Measurements from ENCODE around the gene DHRSX.
A peak's percentile ranks its signal among the peaks of the same experiment; 100 is the strongest.

Gene DHRSX

GRCh38 chrX:2193273-2193592 is 307.5 kb downstream of the DHRSX start:
- no peak for TF ChIP-seq Cebpa-rat (IDR thresholded peaks at IDR 0.05)
- Histone ChIP-seq H3K9me3 (replicated peaks in 1 of 11) (peaks cover 20 to 53% (median 36%) of the 10 kb centered on the region in 11 experiments), H4K20me1 (no peaks in the 10 kb centered on the region), H3K4me3 (no peak overlapping the region), H3K27me3 (no peaks in the 10 kb centered on the region), H3K36me3 (peaks cover 0 to under 1% (median 0%) of the 10 kb centered on the region in 11 experiments; a peak in 5 of 22 replicates), H3K9ac (no peak overlapping the region), H3K4me1 (peaks cover 0 to 25% (median 11%) of the 10 kb centered on the region in 10 experiments; a peak in 14 of 20 replicates), H3K27ac (no peak overlapping the region), H3K4me2 (peak overlapping the region in 8 of 11 experiments; percentile 47 to 78 (median 64); a peak in 14 of 22 replicates)

GRCh38 chrX:2192584-2193272 is 308.0 kb downstream of the DHRSX start:
- H3K4me2 ChIP-seq, result peak overlapping the region in 8 of 11 experiments; percentile 47 to 78 (median 64); a peak in 14 of 22 replicates
- peaks cover 0 to 6% (median 0%) of the 10 kb centered on the region in 11 experiments; a peak in 6 of 22 replicates for H3K36me3 ChIP-seq
- no peak for TF ChIP-seq Cebpa-rat (IDR thresholded peaks at IDR 0.05)
- no peak overlapping the region for H3K27ac ChIP-seq
- H3K4me3 ChIP-seq, result no peak overlapping the region
- H3K9ac ChIP-seq, result no peak overlapping the region
- peaks cover 0 to 25% (median 11%) of the 10 kb centered on the region in 10 experiments; a peak in 14 of 20 replicates for H3K4me1 ChIP-seq
- H3K9me3 ChIP-seq (replicated peaks in 1 of 11), result peaks cover 25 to 54% (median 42%) of the 10 kb centered on the region in 11 experiments
- no peaks in the 10 kb centered on the region for H3K27me3 ChIP-seq
- H4K20me1 ChIP-seq, result no peaks in the 10 kb centered on the region

GRCh38 chrX:2188840-2189239 is 311.9 kb downstream of the DHRSX start:
- TF ChIP-seq Cebpa-rat (IDR thresholded peaks at IDR 0.05), result no peak
- Histone ChIP-seq H3K4me1 (peaks cover 0 to 15% (median 10%) of the 10 kb centered on the region in 10 experiments; a peak in 14 of 20 replicates), H3K4me2 (no peak overlapping the region), H3K27ac (no peak overlapping the region), H3K36me3 (peaks cover 0 to 19% (median 12%) of the 10 kb centered on the region in 11 experiments; a peak in 12 of 22 replicates), H3K9me3 (replicated peaks in 1 of 11) (peaks cover 48 to 71% (median 60%) of the 10 kb centered on the region in 11 experiments), H4K20me1 (no peaks in the 10 kb centered on the region), H3K9ac (no peak overlapping the region), H3K4me3 (no peak overlapping the region), H3K27me3 (no peaks in the 10 kb centered on the region)

- no peaks in the 10 kb centered on the region for H4K20me1 ChIP-seq
- no peak overlapping the region for H3K4me2 ChIP-seq
- peaks cover 0 to 13% (median 9%) of the 10 kb centered on the region in 10 experiments; a peak in 14 of 20 replicates for H3K4me1 ChIP-seq
- no peak overlapping the region for H3K4me3 ChIP-seq
- H3K27me3 ChIP-seq, result no peaks in the 10 kb centered on the region
- H3K9me3 ChIP-seq (replicated peaks in 1 of 11), result peaks cover 48 to 71% (median 60%) of the 10 kb centered on the region in 11 experiments
- H3K27ac ChIP-seq, result no peak overlapping the region
- no peak for TF ChIP-seq Cebpa-rat (IDR thresholded peaks at IDR 0.05)
- H3K9ac ChIP-seq, result no peak overlapping the region
- H3K36me3 ChIP-seq, result peaks cover 0 to 19% (median 12%) of the 10 kb centered on the region in 11 experiments; a peak in 12 of 22 replicates
These were observed 312.4 kb downstream of the DHRSX start for GRCh38 chrX:2188330-2188792.

GRCh38 chrX:2187352-2188115 is 313.2 kb downstream of the DHRSX start:
- Histone ChIP-seq H3K9me3 (replicated peaks in 1 of 11) (peaks cover 48 to 71% (median 60%) of the 10 kb centered on the region in 11 experiments), H3K27ac (no peak overlapping the region), H3K4me1 (peaks cover 0 to 4% (median under 1%) of the 10 kb centered on the region in 10 experiments; a peak in 11 of 20 replicates), H3K4me2 (no peak overlapping the region), H3K4me3 (no peak overlapping the region; a peak in 1 of 20 replicates), H3K36me3 (peaks cover 0 to 19% (median 12%) of the 10 kb centered on the region in 11 experiments; a peak in 12 of 22 replicates), H3K9ac (no peak overlapping the region), H4K20me1 (no peaks in the 10 kb centered on the region), H3K27me3 (no peaks in the 10 kb centered on the region)
- TF ChIP-seq Cebpa-rat (IDR thresholded peaks at IDR 0.05), result no peak

GRCh38 chrX:2185341-2186082 is 315.3 kb downstream of the DHRSX start:
- Histone ChIP-seq H3K27ac (no peak overlapping the region), H3K9me3 (replicated peaks in 1 of 11) (peaks cover 45 to 59% (median 51%) of the 10 kb centered on the region in 11 experiments), H3K9ac (no peak overlapping the region), H3K4me3 (no peak overlapping the region), H3K36me3 (peaks cover 0 to 19% (median 12%) of the 10 kb centered on the region in 11 experiments; a peak in 12 of 22 replicates), H3K27me3 (no peaks in the 10 kb centered on the region), H4K20me1 (no peaks in the 10 kb centered on the region), H3K4me1 (no peaks in the 10 kb centered on the region), H3K4me2 (no peak overlapping the region)
- TF ChIP-seq Cebpa-rat (IDR thresholded peaks at IDR 0.05), result no peak

GRCh38 chrX:2184089-2184488 is 316.7 kb downstream of the DHRSX start:
- Histone ChIP-seq H3K27me3 (no peaks in the 10 kb centered on the region), H3K4me1 (peaks cover 5 to 8% (median 6%) of the 10 kb centered on the region in 10 experiments; a peak in 15 of 20 replicates), H3K27ac (no peak overlapping the region), H4K20me1 (no peaks in the 10 kb centered on the region), H3K36me3 (peaks cover 0 to 19% (median 12%) of the 10 kb centered on the region in 11 experiments; a peak in 12 of 22 replicates), H3K9ac (no peak overlapping the region), H3K4me3 (no peak overlapping the region), H3K4me2 (no peak overlapping the region), H3K9me3 (replicated peaks in 1 of 11) (peaks cover 37 to 48% (median 43%) of the 10 kb centered on the region in 11 experiments)
- no peak for TF ChIP-seq Cebpa-rat (IDR thresholded peaks at IDR 0.05)

GRCh38 chrX:2183193-2183725 is 317.5 kb downstream of the DHRSX start:
- Histone ChIP-seq H3K9ac (no peak overlapping the region), H3K4me2 (no peak overlapping the region), H3K27ac (no peak overlapping the region), H3K36me3 (peaks cover 0 to 18% (median 12%) of the 10 kb centered on the region in 11 experiments; a peak in 12 of 22 replicates), H4K20me1 (no peaks in the 10 kb centered on the region), H3K27me3 (no peaks in the 10 kb centered on the region), H3K4me3 (no peak overlapping the region), H3K9me3 (replicated peaks in 1 of 11) (peaks cover 29 to 40% (median 35%) of the 10 kb centered on the region in 11 experiments), H3K4me1 (peaks cover 11 to 16% (median 14%) of the 10 kb centered on the region in 10 experiments; a peak in 17 of 20 replicates)
- no peak for TF ChIP-seq Cebpa-rat (IDR thresholded peaks at IDR 0.05)
